Liver (tissue), 3 donors: ENCODE results near the gene SLCO4A1.

ENCODE experiments used
- ATF3 ChIP-seq: IDR thresholded peaks from 2 replicates; pipeline ENCODE4 v1.6.1; 2016; ENCODE audit warnings: antibody characterized with exemption
- GABPA ChIP-seq, 2 donors: IDR thresholded peaks in 1 of 2; conservative IDR thresholded peaks in 1 of 2; 2 replicates each; pipeline ENCODE4 v1.6.1; 2016; ENCODE audit warnings: antibody characterized with exemption in 2 of 2, mild to moderate bottlenecking in 1 of 2, moderate library complexity in 1 of 2
- RXRA ChIP-seq, 2 donors: IDR thresholded peaks; 2 replicates each; pipeline ENCODE4 v1.6.1; 2017 to 2018; ENCODE audit warnings: antibody characterized with exemption in 2 of 2, mild to moderate bottlenecking in 1 of 2
- SP1 ChIP-seq: IDR thresholded peaks from 2 replicates; pipeline ENCODE4 v1.6.1; 2018; ENCODE audit warnings: antibody characterized with exemption, mild to moderate bottlenecking
- TF ChIP-seq, protein P1 (sequence below): fragments of 150-350 bp; IDR thresholded peaks from 2 replicates; pipeline ENCODE4 v1.5.1; 2017; ENCODE audit warnings: improper control_type of control experiment, low read depth, low read length; ENCODE audit not compliant: missing input control
- TF ChIP-seq, protein P2 (sequence below): IDR thresholded peaks from 2 replicates; pipeline ENCODE4 v1.6.1; 2016; ENCODE audit warnings: antibody characterized with exemption, mild to moderate bottlenecking
- donor health status: healthy.
- donor health status: healthy.

DNA sequence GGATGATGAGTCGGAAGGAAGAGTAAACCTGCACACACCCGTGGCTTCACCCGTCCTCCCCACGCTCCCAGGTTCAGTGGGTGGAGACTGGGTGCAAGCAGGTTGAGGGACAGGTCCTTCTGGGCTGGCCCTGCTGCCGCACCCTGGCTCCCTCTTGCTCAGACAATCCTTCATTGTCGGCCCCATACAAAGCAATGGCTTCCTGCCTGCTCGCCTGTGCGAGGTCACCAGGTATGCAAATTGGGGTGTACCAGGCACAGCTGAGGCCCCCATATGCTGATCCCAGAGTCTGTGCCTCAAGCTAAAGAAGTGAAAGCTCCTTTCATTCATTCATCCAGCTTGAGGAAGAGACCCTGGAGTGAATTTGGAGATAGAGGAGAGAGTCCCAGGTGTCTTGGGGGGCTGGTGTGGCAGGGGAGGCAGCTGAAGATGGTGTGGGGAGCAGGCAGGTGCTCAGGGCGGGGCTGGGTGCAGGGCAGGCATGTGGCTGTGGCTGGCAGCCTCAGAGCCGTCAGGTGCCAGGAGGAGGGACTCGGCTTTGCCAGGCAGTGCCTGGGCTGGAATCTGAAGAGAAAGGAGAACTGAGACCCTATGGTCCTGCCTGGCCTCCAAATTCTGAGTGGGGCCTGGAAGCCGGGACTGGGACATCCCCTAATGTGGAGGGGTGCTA lies 4.7 kb downstream of the SLCO4A1 start:
- TF ChIP-seq, protein P1, sequence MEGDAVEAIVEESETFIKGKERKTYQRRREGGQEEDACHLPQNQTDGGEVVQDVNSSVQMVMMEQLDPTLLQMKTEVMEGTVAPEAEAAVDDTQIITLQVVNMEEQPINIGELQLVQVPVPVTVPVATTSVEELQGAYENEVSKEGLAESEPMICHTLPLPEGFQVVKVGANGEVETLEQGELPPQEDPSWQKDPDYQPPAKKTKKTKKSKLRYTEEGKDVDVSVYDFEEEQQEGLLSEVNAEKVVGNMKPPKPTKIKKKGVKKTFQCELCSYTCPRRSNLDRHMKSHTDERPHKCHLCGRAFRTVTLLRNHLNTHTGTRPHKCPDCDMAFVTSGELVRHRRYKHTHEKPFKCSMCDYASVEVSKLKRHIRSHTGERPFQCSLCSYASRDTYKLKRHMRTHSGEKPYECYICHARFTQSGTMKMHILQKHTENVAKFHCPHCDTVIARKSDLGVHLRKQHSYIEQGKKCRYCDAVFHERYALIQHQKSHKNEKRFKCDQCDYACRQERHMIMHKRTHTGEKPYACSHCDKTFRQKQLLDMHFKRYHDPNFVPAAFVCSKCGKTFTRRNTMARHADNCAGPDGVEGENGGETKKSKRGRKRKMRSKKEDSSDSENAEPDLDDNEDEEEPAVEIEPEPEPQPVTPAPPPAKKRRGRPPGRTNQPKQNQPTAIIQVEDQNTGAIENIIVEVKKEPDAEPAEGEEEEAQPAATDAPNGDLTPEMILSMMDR = no peak
- TF ChIP-seq RXRA (IDR thresholded peaks at IDR 0.05) (no peak), ATF3 (no peak), SP1 (no peak), GABPA (IDR thresholded peaks at IDR 0.05 in 1 of 2, conservative IDR thresholded peaks at IDR 0.05 in 1 of 2) (no peak)
- TF ChIP-seq, protein P2, sequence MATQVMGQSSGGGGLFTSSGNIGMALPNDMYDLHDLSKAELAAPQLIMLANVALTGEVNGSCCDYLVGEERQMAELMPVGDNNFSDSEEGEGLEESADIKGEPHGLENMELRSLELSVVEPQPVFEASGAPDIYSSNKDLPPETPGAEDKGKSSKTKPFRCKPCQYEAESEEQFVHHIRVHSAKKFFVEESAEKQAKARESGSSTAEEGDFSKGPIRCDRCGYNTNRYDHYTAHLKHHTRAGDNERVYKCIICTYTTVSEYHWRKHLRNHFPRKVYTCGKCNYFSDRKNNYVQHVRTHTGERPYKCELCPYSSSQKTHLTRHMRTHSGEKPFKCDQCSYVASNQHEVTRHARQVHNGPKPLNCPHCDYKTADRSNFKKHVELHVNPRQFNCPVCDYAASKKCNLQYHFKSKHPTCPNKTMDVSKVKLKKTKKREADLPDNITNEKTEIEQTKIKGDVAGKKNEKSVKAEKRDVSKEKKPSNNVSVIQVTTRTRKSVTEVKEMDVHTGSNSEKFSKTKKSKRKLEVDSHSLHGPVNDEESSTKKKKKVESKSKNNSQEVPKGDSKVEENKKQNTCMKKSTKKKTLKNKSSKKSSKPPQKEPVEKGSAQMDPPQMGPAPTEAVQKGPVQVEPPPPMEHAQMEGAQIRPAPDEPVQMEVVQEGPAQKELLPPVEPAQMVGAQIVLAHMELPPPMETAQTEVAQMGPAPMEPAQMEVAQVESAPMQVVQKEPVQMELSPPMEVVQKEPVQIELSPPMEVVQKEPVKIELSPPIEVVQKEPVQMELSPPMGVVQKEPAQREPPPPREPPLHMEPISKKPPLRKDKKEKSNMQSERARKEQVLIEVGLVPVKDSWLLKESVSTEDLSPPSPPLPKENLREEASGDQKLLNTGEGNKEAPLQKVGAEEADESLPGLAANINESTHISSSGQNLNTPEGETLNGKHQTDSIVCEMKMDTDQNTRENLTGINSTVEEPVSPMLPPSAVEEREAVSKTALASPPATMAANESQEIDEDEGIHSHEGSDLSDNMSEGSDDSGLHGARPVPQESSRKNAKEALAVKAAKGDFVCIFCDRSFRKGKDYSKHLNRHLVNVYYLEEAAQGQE = no peak
